Activated naive CD8-positive, alpha-beta T cell treated with anti-CD3 and anti-CD28 coated beads, Interleukin-2, amount 50 U/mL, for 24 hours (primary cell): Measurements from ENCODE around the gene WASHC3.

Experiments used
- ATAC-seq: fragments of 150-1000 bp; cut with Tn5 transposase; one replicate; pipeline ENCODE4 v1.10.0; 2021
- DNase-seq: peaks from one replicate; pipeline ENCODE4 v3.0.0; 2021
- H3K27ac Mint-ChIP-seq: one replicate; pipeline ENCODE4 v1.8.0; 2021; ENCODE audit warnings: mild to moderate bottlenecking, mixed read lengths
- H3K27me3 Mint-ChIP-seq: one replicate; pipeline ENCODE4 v1.8.0; 2021; ENCODE audit warnings: mixed read lengths
- H3K36me3 Mint-ChIP-seq: one replicate; pipeline ENCODE4 v1.8.0; 2021; ENCODE audit warnings: low read depth, mixed read lengths
- H3K4me1 Mint-ChIP-seq: one replicate; pipeline ENCODE4 v1.8.0; 2021; ENCODE audit warnings: mixed read lengths
- H3K4me3 Mint-ChIP-seq: one replicate; pipeline ENCODE4 v1.8.0; 2021; ENCODE audit warnings: mild to moderate bottlenecking, moderate library complexity, mixed read lengths
- H3K9me3 Mint-ChIP-seq: one replicate; pipeline ENCODE4 v1.8.0; 2021; ENCODE audit warnings: mixed read lengths

The WASHC3 gene

GRCh38 chr12:102062419-102062806 lies 622 bp upstream of the WASHC3 start:
- Mint-ChIP-seq H3K4me3 (peak overlapping the region; percentile 95), H3K36me3 (peaks cover 13% of the 10 kb centered on the region), H3K27ac (peak overlapping the region; percentile 97), H3K27me3 (no peaks in the 10 kb centered on the region), H3K9me3 (no peaks in the 10 kb centered on the region), H3K4me1 (peaks cover 32% of the 10 kb centered on the region)
- ATAC-seq (no peak), DNase-seq (no peak)

GRCh38 chr12:102061096-102061559 lies 663 bp downstream of the WASHC3 start:
- no peak for DNase-seq
- ATAC-seq: peak; percentile 13
- Mint-ChIP-seq H3K27me3 (no peaks in the 10 kb centered on the region), H3K36me3 (peaks cover 24% of the 10 kb centered on the region), H3K4me1 (peaks cover 40% of the 10 kb centered on the region), H3K27ac (peak overlapping the region; percentile 97), H3K9me3 (no peaks in the 10 kb centered on the region), H3K4me3 (peak overlapping the region; percentile 95)

GRCh38 chr12:102059343-102059742 lies 2.4 kb downstream of the WASHC3 start:
- H3K27me3 Mint-ChIP-seq: no peaks in the 10 kb centered on the region
- no peaks in the 10 kb centered on the region for H3K9me3 Mint-ChIP-seq
- ATAC-seq (peak; percentile 39), DNase-seq (no peak)
- H3K36me3 Mint-ChIP-seq: peaks cover 35% of the 10 kb centered on the region
- peak overlapping the region; percentile 27 for H3K4me3 Mint-ChIP-seq
- H3K4me1 Mint-ChIP-seq: peaks cover 44% of the 10 kb centered on the region
- peak overlapping the region; percentile 55 for H3K27ac Mint-ChIP-seq

GRCh38 chr12:102054345-102054744 lies 7.4 kb downstream of the WASHC3 start:
- ATAC-seq (no peak), DNase-seq (no peak)
- Mint-ChIP-seq H3K27me3 (no peaks in the 10 kb centered on the region), H3K27ac (peak overlapping the region; percentile 6), H3K4me3 (no peak overlapping the region), H3K36me3 (peaks cover 44% of the 10 kb centered on the region), H3K9me3 (no peaks in the 10 kb centered on the region), H3K4me1 (peaks cover 42% of the 10 kb centered on the region)

GRCh38 chr12:102053062-102053349 lies 8.8 kb downstream of the WASHC3 start:
- Mint-ChIP-seq H3K36me3 (peaks cover 42% of the 10 kb centered on the region), H3K27ac (no peak overlapping the region)
- no peak for ATAC-seq

GRCh38 chr12:102052192-102053061 lies 9.4 kb downstream of the WASHC3 start:
- Mint-ChIP-seq H3K4me3 (no peak overlapping the region), H3K27ac (no peak overlapping the region), H3K9me3 (no peaks in the 10 kb centered on the region), H3K4me1 (peaks cover 28% of the 10 kb centered on the region), H3K36me3 (peaks cover 39% of the 10 kb centered on the region), H3K27me3 (no peaks in the 10 kb centered on the region)
- ATAC-seq (no peak), DNase-seq (no peak)

More at GRCh38 chr12:102053062-102053349, 8.8 kb downstream of the WASHC3 start:
- H3K27me3 Mint-ChIP-seq: no peaks in the 10 kb centered on the region
- no peaks in the 10 kb centered on the region for H3K9me3 Mint-ChIP-seq
- H3K4me1 Mint-ChIP-seq: peaks cover 33% of the 10 kb centered on the region
- no peak for DNase-seq
- H3K4me3 Mint-ChIP-seq: no peak overlapping the region

- no peak overlapping the region for H3K27ac Mint-ChIP-seq
- DNase-seq (no peak), ATAC-seq (no peak)
- H3K27me3 Mint-ChIP-seq: no peaks in the 10 kb centered on the region
- peaks cover 23% of the 10 kb centered on the region for H3K4me1 Mint-ChIP-seq
- H3K9me3 Mint-ChIP-seq: no peaks in the 10 kb centered on the region
- H3K36me3 Mint-ChIP-seq: peaks cover 31% of the 10 kb centered on the region
- no peak overlapping the region for H3K4me3 Mint-ChIP-seq
These were observed 10.3 kb downstream of the WASHC3 start for GRCh38 chr12:102051431-102051965.

- H3K27ac Mint-ChIP-seq: no peak overlapping the region
- H3K36me3 Mint-ChIP-seq: peaks cover 25% of the 10 kb centered on the region
- no peak overlapping the region for H3K4me3 Mint-ChIP-seq
- no peaks in the 10 kb centered on the region for H3K27me3 Mint-ChIP-seq
- H3K4me1 Mint-ChIP-seq: peaks cover 21% of the 10 kb centered on the region
- ATAC-seq (no peak), DNase-seq (no peak)
- no peaks in the 10 kb centered on the region for H3K9me3 Mint-ChIP-seq
These were observed 10.9 kb downstream of the WASHC3 start for GRCh38 chr12:102050660-102051430.

- Mint-ChIP-seq H3K9me3 (no peaks in the 10 kb centered on the region), H3K36me3 (peaks cover 22% of the 10 kb centered on the region), H3K27ac (peak overlapping the region; percentile 65), H3K27me3 (no peaks in the 10 kb centered on the region), H3K4me3 (peak overlapping the region; percentile 15), H3K4me1 (peaks cover 15% of the 10 kb centered on the region)
- DNase-seq (no peak), ATAC-seq (peak; percentile 86)
These were observed 17.9 kb downstream of the WASHC3 start for GRCh38 chr12:102043928-102044327.

- Mint-ChIP-seq H3K27me3 (no peaks in the 10 kb centered on the region), H3K27ac (no peak overlapping the region), H3K4me1 (no peaks in the 10 kb centered on the region), H3K36me3 (peaks cover 28% of the 10 kb centered on the region), H3K9me3 (no peaks in the 10 kb centered on the region), H3K4me3 (no peak overlapping the region)
- ATAC-seq: no peak
- DNase-seq: no peak
These were observed 27.6 kb downstream of the WASHC3 start for GRCh38 chr12:102033991-102034745.

- H3K4me1 Mint-ChIP-seq: no peaks in the 10 kb centered on the region
These were observed 29.9 kb downstream of the WASHC3 start for GRCh38 chr12:102031852-102032251.

GRCh38 chr12:102029141-102029540 lies 32.6 kb downstream of the WASHC3 start:
- H3K4me1 Mint-ChIP-seq: no peaks in the 10 kb centered on the region
- H3K36me3 Mint-ChIP-seq: peaks cover 7% of the 10 kb centered on the region
- H3K4me3 Mint-ChIP-seq: no peak overlapping the region
- ATAC-seq (no peak), DNase-seq (no peak)
- no peak overlapping the region for H3K27ac Mint-ChIP-seq
- no peaks in the 10 kb centered on the region for H3K27me3 Mint-ChIP-seq
- no peaks in the 10 kb centered on the region for H3K9me3 Mint-ChIP-seq

More at GRCh38 chr12:102031852-102032251, 29.9 kb downstream of the WASHC3 start:
- H3K27ac Mint-ChIP-seq: no peak overlapping the region
- no peaks in the 10 kb centered on the region for H3K27me3 Mint-ChIP-seq
- DNase-seq (no peak), ATAC-seq (no peak)
- no peak overlapping the region for H3K4me3 Mint-ChIP-seq
- H3K36me3 Mint-ChIP-seq: peaks cover 22% of the 10 kb centered on the region
- no peaks in the 10 kb centered on the region for H3K9me3 Mint-ChIP-seq

- Mint-ChIP-seq H3K27me3 (no peaks in the 10 kb centered on the region), H3K9me3 (no peaks in the 10 kb centered on the region), H3K4me3 (no peak overlapping the region), H3K36me3 (peaks cover 11% of the 10 kb centered on the region), H3K4me1 (no peaks in the 10 kb centered on the region), H3K27ac (no peak overlapping the region)
- DNase-seq (no peak), ATAC-seq (no peak)
These were observed 35.1 kb downstream of the WASHC3 start for GRCh38 chr12:102026728-102027127.

GRCh38 chr12:102024765-102025164 lies 37.0 kb downstream of the WASHC3 start:
- Mint-ChIP-seq H3K27me3 (no peaks in the 10 kb centered on the region), H3K27ac (no peak overlapping the region), H3K36me3 (peaks cover 18% of the 10 kb centered on the region), H3K4me1 (no peaks in the 10 kb centered on the region), H3K4me3 (no peak overlapping the region), H3K9me3 (no peaks in the 10 kb centered on the region)
- ATAC-seq (no peak), DNase-seq (no peak)
